ENCODE data around the gene RBM6. TPM values are rescaled to one million over a fixed set of nuclear protein-coding genes. Genes with fewer than 3 reads are reported as not detected.

The RBM6 gene
- total RNA-seq, 1 donor: 50.7 TPM

DNA sequence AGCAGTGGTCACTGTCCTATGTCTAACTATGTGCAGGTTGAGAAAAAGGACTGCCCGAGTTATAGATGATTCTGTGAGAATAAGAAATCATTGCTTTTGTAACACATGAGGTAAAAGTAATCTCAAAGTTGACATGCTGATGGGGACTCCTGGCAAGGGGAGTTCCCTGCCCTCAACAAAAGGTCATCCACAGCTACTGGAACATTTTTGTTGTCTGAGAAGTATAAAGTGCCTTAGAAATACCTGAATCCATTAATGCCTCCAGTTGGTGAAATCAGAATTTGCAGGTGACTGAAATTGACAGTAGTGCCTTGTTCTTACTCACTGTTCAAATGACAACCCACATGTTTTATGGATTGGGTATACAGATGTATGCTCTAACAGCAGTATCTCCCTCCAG is 105.0 kb downstream of the RBM6 start:
- no peak overlapping the region for H2AFZ ChIP-seq (ENCODE audit: low read length)
- H3K9me3 ChIP-seq (ENCODE audit: low read depth, low read length): no peaks in the 10 kb centered on the region
- no peak overlapping the region for H3K27ac ChIP-seq (ENCODE audit: low read depth, low read length)
- no peaks in the 10 kb centered on the region for H3K79me2 ChIP-seq (ENCODE audit: insufficient read depth, low read length)
- H3K4me1 ChIP-seq (ENCODE audit: insufficient read depth, low read length): peaks cover 3% of the 10 kb centered on the region
- peaks cover 17% of the 10 kb centered on the region for H3K36me3 ChIP-seq (ENCODE audit: insufficient read depth, low read length)
- no peaks in the 10 kb centered on the region for H4K20me1 ChIP-seq (ENCODE audit: insufficient read depth, low read length)
- H3K4me2 ChIP-seq (ENCODE audit: insufficient read depth, low read length): no peak overlapping the region
- TF ChIP-seq, protein P1, sequence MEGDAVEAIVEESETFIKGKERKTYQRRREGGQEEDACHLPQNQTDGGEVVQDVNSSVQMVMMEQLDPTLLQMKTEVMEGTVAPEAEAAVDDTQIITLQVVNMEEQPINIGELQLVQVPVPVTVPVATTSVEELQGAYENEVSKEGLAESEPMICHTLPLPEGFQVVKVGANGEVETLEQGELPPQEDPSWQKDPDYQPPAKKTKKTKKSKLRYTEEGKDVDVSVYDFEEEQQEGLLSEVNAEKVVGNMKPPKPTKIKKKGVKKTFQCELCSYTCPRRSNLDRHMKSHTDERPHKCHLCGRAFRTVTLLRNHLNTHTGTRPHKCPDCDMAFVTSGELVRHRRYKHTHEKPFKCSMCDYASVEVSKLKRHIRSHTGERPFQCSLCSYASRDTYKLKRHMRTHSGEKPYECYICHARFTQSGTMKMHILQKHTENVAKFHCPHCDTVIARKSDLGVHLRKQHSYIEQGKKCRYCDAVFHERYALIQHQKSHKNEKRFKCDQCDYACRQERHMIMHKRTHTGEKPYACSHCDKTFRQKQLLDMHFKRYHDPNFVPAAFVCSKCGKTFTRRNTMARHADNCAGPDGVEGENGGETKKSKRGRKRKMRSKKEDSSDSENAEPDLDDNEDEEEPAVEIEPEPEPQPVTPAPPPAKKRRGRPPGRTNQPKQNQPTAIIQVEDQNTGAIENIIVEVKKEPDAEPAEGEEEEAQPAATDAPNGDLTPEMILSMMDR (IDR thresholded peaks at IDR 0.05; ENCODE audit: extremely low read depth, low read depth, low read length): no peak
- peak; percentile 18 for DNase-seq (ENCODE audit: insufficient read length, low spot score, missing footprints)
- H3K4me3 ChIP-seq (ENCODE audit: insufficient read depth, low read length): no peak overlapping the region
- no peaks in the 10 kb centered on the region for H3K27me3 ChIP-seq (ENCODE audit: insufficient read depth, low read length)

- Histone ChIP-seq H3K4me2 (ENCODE audit: insufficient read depth, low read length) (no peak overlapping the region), H3K4me1 (ENCODE audit: insufficient read depth, low read length) (peaks cover 14% of the 10 kb centered on the region), H3K9me3 (ENCODE audit: low read depth, low read length) (no peaks in the 10 kb centered on the region), H3K36me3 (ENCODE audit: insufficient read depth, low read length) (peaks cover 18% of the 10 kb centered on the region), H4K20me1 (ENCODE audit: insufficient read depth, low read length) (no peaks in the 10 kb centered on the region), H3K79me2 (ENCODE audit: insufficient read depth, low read length) (no peaks in the 10 kb centered on the region), H3K27ac (ENCODE audit: low read depth, low read length) (no peak overlapping the region), H2AFZ (ENCODE audit: low read length) (no peak overlapping the region), H3K4me3 (ENCODE audit: insufficient read depth, low read length) (no peak overlapping the region), H3K27me3 (ENCODE audit: insufficient read depth, low read length) (no peaks in the 10 kb centered on the region)
- TF ChIP-seq, protein P1 (IDR thresholded peaks at IDR 0.05; ENCODE audit: extremely low read depth, low read depth, low read length): no peak
- no peak for DNase-seq (ENCODE audit: insufficient read length, low spot score, missing footprints)
Observed at GRCh38 chr3:50047426-50047825, 107.5 kb downstream of the RBM6 start.

DNA sequence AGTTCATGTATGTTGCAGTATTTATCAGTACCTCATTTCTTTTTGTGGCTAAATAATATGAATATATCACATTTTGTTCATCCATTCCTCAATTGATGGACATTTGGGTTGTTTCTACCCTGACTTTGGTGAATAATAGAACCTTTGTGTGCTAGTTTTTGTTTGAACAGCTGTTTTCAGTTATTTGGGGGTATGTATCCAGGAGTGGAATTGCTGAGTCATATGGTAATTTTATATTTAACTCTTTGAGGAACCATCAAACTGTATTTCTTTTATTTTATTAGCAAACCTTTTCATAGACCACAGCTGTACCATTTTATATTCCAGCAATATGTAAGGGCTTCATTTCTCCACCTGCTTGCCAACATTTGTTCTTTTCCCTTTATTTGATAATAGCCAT is 110.4 kb downstream of the RBM6 start:
- H4K20me1 ChIP-seq (ENCODE audit: insufficient read depth, low read length): no peaks in the 10 kb centered on the region
- H2AFZ ChIP-seq (ENCODE audit: low read length): no peak overlapping the region
- DNase-seq (ENCODE audit: insufficient read length, low spot score, missing footprints): no peak
- peaks cover 14% of the 10 kb centered on the region for H3K4me1 ChIP-seq (ENCODE audit: insufficient read depth, low read length)
- no peaks in the 10 kb centered on the region for H3K27me3 ChIP-seq (ENCODE audit: insufficient read depth, low read length)
- H3K79me2 ChIP-seq (ENCODE audit: insufficient read depth, low read length): no peaks in the 10 kb centered on the region
- H3K9me3 ChIP-seq (ENCODE audit: low read depth, low read length): no peaks in the 10 kb centered on the region
- H3K4me3 ChIP-seq (ENCODE audit: insufficient read depth, low read length): no peak overlapping the region
- TF ChIP-seq, protein P1 (IDR thresholded peaks at IDR 0.05; ENCODE audit: extremely low read depth, low read depth, low read length): no peak
- peaks cover 24% of the 10 kb centered on the region for H3K36me3 ChIP-seq (ENCODE audit: insufficient read depth, low read length)
- peak overlapping the region; percentile 69 for H3K27ac ChIP-seq (ENCODE audit: low read depth, low read length)
- H3K4me2 ChIP-seq (ENCODE audit: insufficient read depth, low read length): peak overlapping the region; percentile 62

DNA sequence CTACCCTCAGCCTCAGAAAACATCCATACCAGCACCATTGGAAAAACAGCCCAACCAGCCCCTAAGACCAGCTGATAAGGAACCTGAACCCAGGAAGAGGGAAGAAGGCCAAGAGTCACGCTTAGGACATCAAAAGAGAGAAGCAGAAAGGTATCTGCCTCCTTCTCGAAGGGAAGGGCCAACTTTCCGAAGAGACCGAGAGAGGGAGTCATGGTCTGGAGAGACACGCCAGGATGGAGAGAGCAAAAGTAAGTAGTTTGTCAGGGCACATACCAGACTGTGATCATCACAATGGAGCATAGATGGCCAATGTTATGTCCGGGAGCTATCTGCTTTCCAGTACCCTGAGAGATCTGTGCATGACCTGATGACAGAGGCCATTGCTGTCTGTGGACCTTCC is 117.8 kb downstream of the RBM6 start:
- Histone ChIP-seq H3K27me3 (ENCODE audit: insufficient read depth, low read length) (no peaks in the 10 kb centered on the region), H3K79me2 (ENCODE audit: insufficient read depth, low read length) (no peaks in the 10 kb centered on the region), H3K4me2 (ENCODE audit: insufficient read depth, low read length) (no peak overlapping the region), H3K9me3 (ENCODE audit: low read depth, low read length) (no peaks in the 10 kb centered on the region), H3K4me1 (ENCODE audit: insufficient read depth, low read length) (no peaks in the 10 kb centered on the region), H4K20me1 (ENCODE audit: insufficient read depth, low read length) (no peaks in the 10 kb centered on the region), H3K4me3 (ENCODE audit: insufficient read depth, low read length) (no peak overlapping the region), H3K27ac (ENCODE audit: low read depth, low read length) (no peak overlapping the region), H2AFZ (ENCODE audit: low read length) (no peak overlapping the region), H3K36me3 (ENCODE audit: insufficient read depth, low read length) (peaks cover 49% of the 10 kb centered on the region)
- TF ChIP-seq, protein P1 (IDR thresholded peaks at IDR 0.05; ENCODE audit: extremely low read depth, low read depth, low read length): no peak
- no peak for DNase-seq (ENCODE audit: insufficient read length, low spot score, missing footprints)

Data from osteoblast (primary cell).